ENCODE results near the gene KCNC3. TPM values are rescaled to one million over a fixed set of nuclear protein-coding genes. Genes with fewer than 3 reads are reported as not detected.

Gene KCNC3
- total and polyA plus RNA-seq, 2 of the 13 experiments (the other 11 are each of a cell fraction or from before 2014, with no cell fraction given), result 0.29 to 1.7 TPM

DNA sequence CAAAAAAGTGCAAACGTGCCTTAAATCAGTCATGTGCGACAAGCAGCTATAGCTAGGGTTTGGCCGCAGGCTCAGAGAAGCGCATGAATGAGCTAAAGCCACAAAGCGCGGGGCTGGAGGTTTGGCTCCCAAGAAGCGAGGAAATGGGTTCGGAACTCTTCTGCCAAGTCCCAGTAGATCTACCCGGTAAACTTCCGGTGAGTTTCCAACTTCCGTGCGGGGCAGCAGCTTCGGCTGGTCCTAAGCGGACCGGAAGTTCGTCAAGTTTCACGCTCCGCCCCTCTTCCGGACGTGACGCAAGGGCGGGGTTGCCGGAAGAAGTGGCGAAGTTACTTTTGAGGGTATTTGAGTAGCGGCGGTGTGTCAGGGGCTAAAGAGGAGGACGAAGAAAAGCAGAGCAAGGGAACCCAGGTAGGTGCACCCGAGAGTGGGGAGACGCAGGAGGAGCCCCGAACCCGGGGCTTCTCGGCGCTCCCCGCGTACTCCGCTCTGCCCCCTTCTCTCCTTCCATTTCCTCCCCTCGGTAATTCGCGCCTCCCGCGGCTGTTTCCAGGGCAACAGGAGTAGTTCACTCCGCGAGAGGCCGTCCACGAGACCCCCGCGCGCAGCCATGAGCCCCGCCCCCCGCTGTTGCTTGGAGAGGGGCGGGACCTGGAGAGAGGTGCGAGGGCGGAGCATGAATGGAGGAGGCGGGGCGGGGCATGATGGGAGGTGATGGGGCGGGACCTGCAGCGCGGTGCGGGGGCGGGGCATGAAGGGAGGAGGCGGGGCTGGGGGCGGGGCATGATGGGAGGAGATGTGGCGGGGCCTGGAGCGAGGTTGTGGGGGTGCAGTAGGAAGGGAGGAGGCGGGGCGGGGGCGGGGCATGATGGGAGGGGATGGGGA lies 47.2 kb upstream of the KCNC3 start, which contains the start of gene NR1H2 (continued):
- TF ChIP-seq, protein P1, sequence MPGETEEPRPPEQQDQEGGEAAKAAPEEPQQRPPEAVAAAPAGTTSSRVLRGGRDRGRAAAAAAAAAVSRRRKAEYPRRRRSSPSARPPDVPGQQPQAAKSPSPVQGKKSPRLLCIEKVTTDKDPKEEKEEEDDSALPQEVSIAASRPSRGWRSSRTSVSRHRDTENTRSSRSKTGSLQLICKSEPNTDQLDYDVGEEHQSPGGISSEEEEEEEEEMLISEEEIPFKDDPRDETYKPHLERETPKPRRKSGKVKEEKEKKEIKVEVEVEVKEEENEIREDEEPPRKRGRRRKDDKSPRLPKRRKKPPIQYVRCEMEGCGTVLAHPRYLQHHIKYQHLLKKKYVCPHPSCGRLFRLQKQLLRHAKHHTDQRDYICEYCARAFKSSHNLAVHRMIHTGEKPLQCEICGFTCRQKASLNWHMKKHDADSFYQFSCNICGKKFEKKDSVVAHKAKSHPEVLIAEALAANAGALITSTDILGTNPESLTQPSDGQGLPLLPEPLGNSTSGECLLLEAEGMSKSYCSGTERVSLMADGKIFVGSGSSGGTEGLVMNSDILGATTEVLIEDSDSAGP (CRISPR knock-in tag; IDR thresholded peaks at IDR 0.05; ENCODE audit: borderline replicate concordance), result peak; percentile 81; the same call in 1 of the 2 replicates
- TF ChIP-seq PAX8 (CRISPR knock-in tag; IDR thresholded peaks at IDR 0.05; ENCODE audit: borderline replicate concordance) (no peak), ZKSCAN5 (CRISPR knock-in tag; IDR thresholded peaks at IDR 0.05) (no peak), ZSCAN30 (CRISPR knock-in tag; IDR thresholded peaks at IDR 0.05) (no peak), SMYD3 (CRISPR knock-in tag; IDR thresholded peaks at IDR 0.05) (no peak), ZNF292 (CRISPR knock-in tag; IDR thresholded peaks at IDR 0.05; ENCODE audit: borderline replicate concordance, low read depth) (no peak), ZSCAN31 (CRISPR knock-in tag; IDR thresholded peaks at IDR 0.05; ENCODE audit: low read depth) (peak; percentile 62), TRAFD1 (CRISPR knock-in tag; IDR thresholded peaks at IDR 0.05; ENCODE audit: borderline replicate concordance) (peak; percentile 68; the same call in 1 of the 2 replicates), PRDM4 (CRISPR knock-in tag; IDR thresholded peaks at IDR 0.05; ENCODE audit: borderline replicate concordance) (no peak), TMF1 (CRISPR knock-in tag; IDR thresholded peaks at IDR 0.05; ENCODE audit: low read depth) (no peak), SCMH1 (CRISPR knock-in tag; IDR thresholded peaks at IDR 0.05; ENCODE audit: borderline replicate concordance) (no peak), TP53 (CRISPR knock-in tag; conservative IDR thresholded peaks at IDR 0.05) (peak; percentile 13; the same call in 1 of the 2 replicates), YEATS4 (CRISPR knock-in tag; IDR thresholded peaks at IDR 0.05; ENCODE audit: borderline replicate concordance) (no peak), PTBP1 (IDR thresholded peaks at IDR 0.05; ENCODE audit: low read depth, low read length, poor library complexity, severe bottlenecking) (peak; percentile 66), IKZF4 (CRISPR knock-in tag; IDR thresholded peaks at IDR 0.05; ENCODE audit: borderline replicate concordance, low read depth, not compliant biosample characterization) (no peak)
- TF ChIP-seq, protein P2, sequence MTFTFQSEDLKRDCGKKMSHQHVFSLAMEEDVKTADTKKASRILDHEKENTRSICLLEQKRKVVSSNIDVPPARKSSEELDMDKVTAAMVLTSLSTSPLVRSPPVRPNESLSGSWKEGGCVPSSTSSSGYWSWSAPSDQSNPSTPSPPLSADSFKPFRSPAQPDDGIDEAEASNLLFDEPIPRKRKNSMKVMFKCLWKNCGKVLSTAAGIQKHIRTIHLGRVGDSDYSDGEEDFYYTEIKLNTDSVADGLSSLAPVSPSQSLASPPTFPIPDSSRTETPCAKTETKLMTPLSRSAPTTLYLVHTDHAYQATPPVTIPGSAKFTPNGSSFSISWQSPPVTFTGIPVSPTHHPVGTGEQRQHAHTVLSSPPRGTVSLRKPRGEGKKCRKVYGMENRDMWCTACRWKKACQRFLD (CRISPR knock-in tag; IDR thresholded peaks at IDR 0.05; ENCODE audit: borderline replicate concordance), result no peak; the same call in 1 of the 2 replicates
- TF ChIP-seq, protein P3, sequence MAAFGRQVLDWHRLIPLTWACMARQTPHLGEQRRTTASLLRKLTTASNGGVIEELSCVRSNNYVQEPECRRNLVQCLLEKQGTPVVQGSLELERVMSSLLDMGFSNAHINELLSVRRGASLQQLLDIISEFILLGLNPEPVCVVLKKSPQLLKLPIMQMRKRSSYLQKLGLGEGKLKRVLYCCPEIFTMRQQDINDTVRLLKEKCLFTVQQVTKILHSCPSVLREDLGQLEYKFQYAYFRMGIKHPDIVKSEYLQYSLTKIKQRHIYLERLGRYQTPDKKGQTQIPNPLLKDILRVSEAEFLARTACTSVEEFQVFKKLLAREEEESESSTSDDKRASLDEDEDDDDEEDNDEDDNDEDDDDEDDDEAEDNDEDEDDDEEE (CRISPR knock-in tag; IDR thresholded peaks at IDR 0.05), result peak; percentile 88; the same call in 1 of the 2 replicates
- TF ChIP-seq, protein P4, sequence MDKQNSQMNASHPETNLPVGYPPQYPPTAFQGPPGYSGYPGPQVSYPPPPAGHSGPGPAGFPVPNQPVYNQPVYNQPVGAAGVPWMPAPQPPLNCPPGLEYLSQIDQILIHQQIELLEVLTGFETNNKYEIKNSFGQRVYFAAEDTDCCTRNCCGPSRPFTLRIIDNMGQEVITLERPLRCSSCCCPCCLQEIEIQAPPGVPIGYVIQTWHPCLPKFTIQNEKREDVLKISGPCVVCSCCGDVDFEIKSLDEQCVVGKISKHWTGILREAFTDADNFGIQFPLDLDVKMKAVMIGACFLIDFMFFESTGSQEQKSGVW (CRISPR knock-in tag; IDR thresholded peaks at IDR 0.05; ENCODE audit: borderline replicate concordance), result no peak

Measured in HepG2 (cell line).